ENCODE results near the gene ATRX. TPM values are rescaled to one million over a fixed set of nuclear protein-coding genes. Genes with fewer than 3 reads are reported as not detected.
A peak's percentile ranks its signal among the peaks of the same experiment; 100 is the strongest.

The ATRX gene
- total and polyA plus RNA-seq, 2 of the 8 experiments (the other 6 are each of a cell fraction or from before 2014, with no cell fraction given) = 28.4 to 97.8 TPM

- Histone ChIP-seq H3K9ac (replicated peaks in 1 of 4; ENCODE audit: extremely low read depth in 1 of 4, low read depth in 3 of 4, low read length in 3 of 4) (no peak overlapping the region), H3K56ac (replicated peaks; ENCODE audit: insufficient read length, low read depth, low read length) (no peak overlapping the region), H4K91ac (replicated peaks; ENCODE audit: insufficient read length, low read length) (no peak overlapping the region), H2AK5ac (ENCODE audit: low read depth, low read length) (no peak overlapping the region), H3K79me1 (ENCODE audit: low read depth, low read length) (no peaks in the 10 kb centered on the region), H3K4ac (replicated peaks; ENCODE audit: insufficient read length, low read depth, low read length) (no peak overlapping the region), H3K14ac (ENCODE audit: insufficient read length) (no peak overlapping the region), H3K23ac (ENCODE audit: insufficient read length) (no peak overlapping the region), H2AFZ (ENCODE audit: low read length) (no peak overlapping the region), H4K8ac (ENCODE audit: extremely low read depth, insufficient read depth, low read length) (no peak overlapping the region; the same call in 1 of the 2 replicates), H2BK12ac (ENCODE audit: low read depth, low read length) (no peak overlapping the region), H3K27ac (ENCODE audit: low read depth, low read length) (no peak overlapping the region), H3K79me2 (ENCODE audit: control insufficient read depth in 1 of 2, insufficient read depth in 2 of 2, low read length in 2 of 2) (no peaks in the 10 kb centered on the region), H2BK15ac (ENCODE audit: low read length) (no peak overlapping the region), H4K5ac (ENCODE audit: insufficient read length, low read depth, low read length) (no peak overlapping the region), H3K4me2 (ENCODE audit: insufficient read depth in 1 of 2, low read depth in 2 of 2, low read length in 2 of 2) (no peak overlapping the region), H2BK120ac (replicated peaks; ENCODE audit: low read depth, low read length) (no peak overlapping the region), H3K9me3 (ENCODE audit: insufficient read depth in 2 of 2, low read depth in 1 of 2, low read length in 1 of 2) (no peaks in the 10 kb centered on the region), H3K4me1 (replicated peaks in 1 of 4; ENCODE audit: control insufficient read depth in 3 of 4, insufficient read depth in 4 of 4, low read length in 3 of 4) (no peaks in the 10 kb centered on the region), H3K4me3 (ENCODE audit: extremely low read depth in 1 of 4, insufficient read depth in 2 of 4, low read depth in 3 of 4, low read length in 4 of 4) (no peak overlapping the region), H3K23me2 (ENCODE audit: low read depth, low read length) (no peaks in the 10 kb centered on the region), H3K27me3 (replicated peaks in 1 of 4; ENCODE audit: control insufficient read depth in 3 of 4, extremely low read depth in 1 of 4, insufficient read depth in 3 of 4, low read length in 3 of 4) (no peaks in the 10 kb centered on the region), H2BK20ac (ENCODE audit: low read length) (no peak overlapping the region), H3K18ac (ENCODE audit: extremely low read depth, low read length) (no peak overlapping the region), H2BK5ac (ENCODE audit: low read depth, low read length) (no peak overlapping the region), H4K20me1 (replicated peaks in 1 of 2; ENCODE audit: control insufficient read depth in 1 of 2, insufficient read depth in 2 of 2, low read length in 2 of 2) (no peaks in the 10 kb centered on the region), H3K36me3 (ENCODE audit: control insufficient read depth in 2 of 4, insufficient read depth in 4 of 4, low read length in 3 of 4) (peaks cover 0 to 14% (median 0%) of the 10 kb centered on the region in 4 experiments; a peak in 2 of 8 replicates)
- CTCF ChIA-PET (ENCODE audit: partially characterized antibody) = interaction anchor here (0.6 kb wide), 1 partner anchor 292 kb away, joined by 3 read pairs; no protein-coding TSS in a partner anchor
- DNase-seq (ENCODE audit: low read depth in 1 of 2, low spot score in 2 of 2) (no peak), FAIRE-seq (peak; percentile 55)
- POLR2A ChIA-PET (ENCODE audit: partially characterized antibody) = no interaction called here
- 98% methylated on average over 3 of the region's 3 CpGs; no CpG with 5 or more reads in 1 of the 2 experiments for WGBS, 2 experiments (ENCODE audit: extremely low coverage in 1 of 2, insufficient coverage in 1 of 2, insufficient read length in 1 of 2, insufficient replicate concordance in 2 of 2, low coverage in 1 of 2, low lambda C conversion rate in 2 of 2, missing lambda C conversion rate in 1 of 2)
- TF ChIP-seq ASH2L (IDR thresholded peaks at IDR 0.05; ENCODE audit: low read length) (no peak), CBX5 (IDR thresholded peaks at IDR 0.05; ENCODE audit: low read depth, low read length) (no peak), NANOG (IDR thresholded peaks at IDR 0.05; ENCODE audit: insufficient read depth, low read depth, low read length, poor library complexity, severe bottlenecking) (no peak), TCF12 (IDR thresholded peaks at IDR 0.05; ENCODE audit: low read depth, low read length) (no peak), BCL11A (IDR thresholded peaks at IDR 0.05; ENCODE audit: low read depth in 2 of 2, low read length in 2 of 2) (no peak), GTF2F1 (IDR thresholded peaks at IDR 0.05; ENCODE audit: borderline replicate concordance, low read depth, low read length) (no peak), MAX (IDR thresholded peaks at IDR 0.05) (no peak)
Measured at GRCh38 chrX:77675986-77676385, 110.0 kb downstream of the ATRX start.

All from H1 (cell line).